ENCODE measurements around the gene ANKRD23. TPM values are rescaled to one million over a fixed set of nuclear protein-coding genes. Genes with fewer than 3 reads are reported as not detected.
A peak's percentile ranks its signal among the peaks of the same experiment; 100 is the strongest.

ANKRD23 gene
- total and polyA plus RNA-seq, 2 of the 13 experiments (the other 11 are each of a cell fraction or from before 2014, with no cell fraction given), result 1.5 to 1.6 TPM

DNA sequence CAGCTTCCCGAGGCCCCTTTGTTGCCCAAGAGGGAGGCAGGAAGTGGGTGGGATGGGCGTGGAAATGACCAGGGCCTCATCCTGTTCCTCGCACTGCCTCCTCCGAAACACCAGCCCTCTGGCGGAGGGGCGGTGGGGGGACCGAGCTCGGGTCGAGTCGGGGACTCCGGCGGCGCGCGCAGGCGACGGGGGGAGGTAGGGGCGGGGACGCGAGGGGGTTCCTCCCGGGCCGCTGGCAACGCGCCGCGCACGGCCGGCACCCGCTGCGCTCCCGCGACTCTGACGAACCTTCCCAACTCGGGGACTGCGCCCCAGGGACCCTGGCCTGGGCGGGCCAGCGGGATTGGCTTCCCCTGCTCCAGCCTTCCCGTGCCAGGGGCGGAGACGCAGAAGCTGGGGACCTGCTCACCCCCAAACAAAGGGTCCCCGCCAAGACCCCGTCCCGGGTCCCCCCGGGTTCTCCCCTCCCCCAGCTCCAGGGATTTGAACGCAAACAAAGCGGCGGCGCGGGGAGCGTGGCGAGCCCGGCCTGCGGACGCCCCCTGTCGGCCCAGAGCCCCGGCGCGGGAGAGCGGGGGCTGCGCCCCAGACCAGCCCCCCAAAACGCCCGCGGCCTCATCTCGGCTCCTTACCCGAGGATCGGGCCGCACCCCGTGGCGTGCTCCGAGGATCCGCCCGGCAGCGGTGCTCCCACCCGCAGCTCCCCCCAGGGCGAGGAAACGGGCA is 24.9 kb upstream of the ANKRD23 start:
- DNase-seq (ENCODE audit: low spot score) (peak; percentile 95), FAIRE-seq (peak; percentile 36), ATAC-seq (peak; percentile 79)
- intact Hi-C loops (cut with micrococcal nuclease; ENCODE audit: unreplicated experiment) (no loop called here), in situ Hi-C loops (cut with HindIII; ENCODE audit: extremely low pct_ligation_motif_present, low pct_unique_long_range_greater_than_20kb) (no loop called here)
- H2AFZ ChIP-seq (ENCODE audit: low read length), result no peak overlapping the region
- H3K79me2 ChIP-seq (ENCODE audit: insufficient read depth, low read length), result peaks cover 23% of the 10 kb centered on the region
- no peaks in the 10 kb centered on the region for H4K20me1 ChIP-seq (ENCODE audit: insufficient read depth, low read length)
- peaks cover 35% of the 10 kb centered on the region for H3K4me1 ChIP-seq (ENCODE audit: insufficient read depth, low read length)
- peaks cover 27 to 36% of the 10 kb centered on the region in 2 experiments for H3K36me3 ChIP-seq (replicated peaks in 1 of 2; ENCODE audit: control insufficient read depth in 1 of 2, insufficient read depth in 2 of 2, low read length in 2 of 2)
- H3K9ac ChIP-seq (ENCODE audit: insufficient read depth, low read depth, low read length), result peak overlapping the region; percentile 98
- under 1% methylated on average over 22 of the region's 76 CpGs for WGBS (ENCODE audit: low lambda C conversion rate)
- BruUV-seq (replicated peaks), result TSS peak; percentile 72
- POLR2A ChIA-PET, result interaction anchor here (0.7 to 5.9 kb wide), 16 partner anchors 11 to 607 kb away, joined by 3 to 152 read pairs (median 4); partner anchors contain the start of genes ANKRD23, ANKRD36, ANKRD39 and CNNM3
- peak overlapping the region; percentile 96 for H3K27ac ChIP-seq (ENCODE audit: extremely low read length, insufficient read depth, low read length)
- H3K9me3 ChIP-seq (ENCODE audit: low read length), result no peaks in the 10 kb centered on the region
- H3K4me2 ChIP-seq (ENCODE audit: low read depth, low read length), result peak overlapping the region; percentile 92
- H3K4me3 ChIP-seq (replicated peaks in 1 of 3; ENCODE audit: insufficient read depth in 1 of 3, low read depth in 2 of 3, low read length in 3 of 3), result peak overlapping the region; percentile 81 to 100 (median 93)
- H3K27me3 ChIP-seq (ENCODE audit: control insufficient read depth in 1 of 2, insufficient read depth in 2 of 2, low read length in 2 of 2), result peaks cover under 1 to 22% of the 10 kb centered on the region in 2 experiments; a peak in 4 of 5 replicates
- CTCF ChIA-PET (ENCODE audit: low intra/inter-chr PET ratio, low total read pairs), result interaction anchor here (2.0 kb wide), 1 partner anchor 11 kb away, joined by 17 read pairs; the partner anchor contains the start of gene ANKRD39
- TF ChIP-seq ESRRA (CRISPR knock-in tag; IDR thresholded peaks at IDR 0.05; ENCODE audit: low read depth) (0 out of 2 replicates have a peak, but pooled peaks have one; percentile 47), ZSCAN31 (CRISPR knock-in tag; IDR thresholded peaks at IDR 0.05; ENCODE audit: low read depth) (peak; percentile 23; the same call in 1 of the 2 replicates), RNF2 (conservative IDR thresholded peaks at IDR 0.05; ENCODE audit: low read depth) (no peak), ZNF33A (CRISPR knock-in tag; IDR thresholded peaks at IDR 0.05; ENCODE audit: borderline replicate concordance) (no peak), ZNF761 (CRISPR knock-in tag; conservative IDR thresholded peaks at IDR 0.05) (no peak; the same call in none of the 2 replicates), ZNF501 (CRISPR knock-in tag; IDR thresholded peaks at IDR 0.05) (no peak), CBFB (CRISPR knock-in tag; IDR thresholded peaks at IDR 0.05) (no peak), ZNF569 (CRISPR knock-in tag; IDR thresholded peaks at IDR 0.05; ENCODE audit: borderline replicate concordance) (no peak), SRSF9 (IDR thresholded peaks at IDR 0.05; ENCODE audit: borderline replicate concordance, insufficient read depth, low read depth, low read length, poor library complexity, severe bottlenecking) (no peak), RBM39 (IDR thresholded peaks at IDR 0.05; ENCODE audit: low read depth, low read length, poor library complexity, severe bottlenecking) (peak; percentile 18), MAFK (conservative IDR thresholded peaks at IDR 0.05 in 1 of 2, IDR thresholded peaks at IDR 0.05 in 1 of 2; ENCODE audit: low read length in 2 of 2) (no peak), GATAD2A (CRISPR knock-in tag; IDR thresholded peaks at IDR 0.05) (peak; percentile 79), ZGPAT (CRISPR knock-in tag; IDR thresholded peaks at IDR 0.05) (0 out of 2 replicates have a peak, but pooled peaks have one; percentile 60), ZNF451 (CRISPR knock-in tag; IDR thresholded peaks at IDR 0.05) (peak; percentile 49; the same call in 1 of the 2 replicates), ZNF484 (CRISPR knock-in tag; IDR thresholded peaks at IDR 0.05; ENCODE audit: borderline replicate concordance, low read depth) (no peak; the same call in 1 of the 2 replicates), ZNF207 (IDR thresholded peaks at IDR 0.05; ENCODE audit: borderline replicate concordance) (no peak), MATR3 (CRISPR knock-in tag; IDR thresholded peaks at IDR 0.05) (no peak)
- TF ChIP-seq, protein P1, sequence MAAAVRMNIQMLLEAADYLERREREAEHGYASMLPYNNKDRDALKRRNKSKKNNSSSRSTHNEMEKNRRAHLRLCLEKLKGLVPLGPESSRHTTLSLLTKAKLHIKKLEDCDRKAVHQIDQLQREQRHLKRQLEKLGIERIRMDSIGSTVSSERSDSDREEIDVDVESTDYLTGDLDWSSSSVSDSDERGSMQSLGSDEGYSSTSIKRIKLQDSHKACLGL (CRISPR knock-in tag; IDR thresholded peaks at IDR 0.05), result peak; percentile 4
- TF ChIP-seq, protein P2, sequence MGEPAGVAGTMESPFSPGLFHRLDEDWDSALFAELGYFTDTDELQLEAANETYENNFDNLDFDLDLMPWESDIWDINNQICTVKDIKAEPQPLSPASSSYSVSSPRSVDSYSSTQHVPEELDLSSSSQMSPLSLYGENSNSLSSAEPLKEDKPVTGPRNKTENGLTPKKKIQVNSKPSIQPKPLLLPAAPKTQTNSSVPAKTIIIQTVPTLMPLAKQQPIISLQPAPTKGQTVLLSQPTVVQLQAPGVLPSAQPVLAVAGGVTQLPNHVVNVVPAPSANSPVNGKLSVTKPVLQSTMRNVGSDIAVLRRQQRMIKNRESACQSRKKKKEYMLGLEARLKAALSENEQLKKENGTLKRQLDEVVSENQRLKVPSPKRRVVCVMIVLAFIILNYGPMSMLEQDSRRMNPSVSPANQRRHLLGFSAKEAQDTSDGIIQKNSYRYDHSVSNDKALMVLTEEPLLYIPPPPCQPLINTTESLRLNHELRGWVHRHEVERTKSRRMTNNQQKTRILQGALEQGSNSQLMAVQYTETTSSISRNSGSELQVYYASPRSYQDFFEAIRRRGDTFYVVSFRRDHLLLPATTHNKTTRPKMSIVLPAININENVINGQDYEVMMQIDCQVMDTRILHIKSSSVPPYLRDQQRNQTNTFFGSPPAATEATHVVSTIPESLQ (CRISPR knock-in tag; conservative IDR thresholded peaks at IDR 0.05), result no peak

Measured in HepG2 (cell line).